HCT116 (cell line): ENCODE results near the gene IGFALS. TPM values are rescaled to one million over a fixed set of nuclear protein-coding genes. Genes with fewer than 3 reads are reported as not detected.

ENCODE experiments used
- ATAC-seq: fragments of 200-7000 bp; cut with Tn5 transposase; 2 replicates; pipeline ENCODE4 v1.9.1; 2020; ENCODE audit warnings: mild to moderate bottlenecking, moderate library complexity
- BruUV-seq: library from RNA; stranded (reverse); fragments of 400-500 nt; replicated peaks from 2 replicates; lab custom pipeline; 2021; lab: Mats Ljungman, UMichigan
- CTCF ChIA-PET: fragments of 300-600 bp; sonication (Branson Sonifier 250); formaldehyde crosslinking; loops from one replicate; lab custom pipeline; 2021; ENCODE audit warnings: antibody characterized with exemption; lab: Charles Lee
- POLR2A ChIA-PET: fragments of 300-600, 350-600 bp; sonication (Branson Sonifier 250); formaldehyde crosslinking; loops from one replicate; lab custom pipeline; 2021; ENCODE audit warnings: antibody characterized with exemption; lab: Charles Lee
- RAD21 ChIA-PET, 2 experiments: fragments of 300-600 bp; sonication (Branson Sonifier 250); formaldehyde crosslinking; loops; one replicate each; lab custom pipeline; 2023; ENCODE audit warnings: low total read pairs in 2 of 2; ENCODE audit not compliant: uncharacterized antibody in 2 of 2, unreplicated experiment in 2 of 2, low non-redundant PET in 1 of 2; lab: Charles Lee
- DNase-seq: peaks from one replicate; pipeline ENCODE4 v3.0.0-alpha.2; 2010; ENCODE audit warnings: low read depth, low spot score
- H2AFZ ChIP-seq: fragments of 200-600 bp; shearing (Covaris generic), sonication (generic); 2 replicates; pipeline ENCODE4 v1.6.1; 2017; ENCODE audit warnings: low read depth, mixed run types, mixed read lengths, antibody characterized with exemption, low read length; ENCODE audit not compliant: poor library complexity, severe bottlenecking
- H3K27ac ChIP-seq: 2 replicates; pipeline ENCODE4 v1.5.1; 2012; ENCODE audit warnings: low read depth, low read length
- H3K27me3 ChIP-seq: fragments of 200-600 bp; sonication (generic); 2 replicates; pipeline ENCODE4 v1.6.1; 2016; ENCODE audit warnings: mixed run types, low read length, mixed read lengths; ENCODE audit not compliant: insufficient read depth
- H3K36me3 ChIP-seq, 2 experiments: fragments of 200-500 bp in 1 of 2; fragments of 200-600 bp in 1 of 2; sonication (Bioruptor generic) in 1 of 2; sonication (generic) in 1 of 2; 2 replicates each; pipeline versions ENCODE4 v1.5.1 to v1.6.1; 2014 to 2016; ENCODE audit warnings: low read length in 2 of 2, inconsistent platforms in 1 of 2, mixed read lengths in 1 of 2, mixed run types in 1 of 2; ENCODE audit not compliant: insufficient read depth in 2 of 2, control insufficient read depth in 1 of 2
- H3K4me1 ChIP-seq, 2 experiments: fragments of 200-600 bp in 1 of 2; sonication (generic) in 1 of 2; 2 replicates each; pipeline versions ENCODE4 v1.5.1 to v1.6.1; 2012 to 2017; ENCODE audit warnings: low read length in 2 of 2, inconsistent platforms in 1 of 2, mild to moderate bottlenecking in 1 of 2, mixed read lengths in 1 of 2, mixed run types in 1 of 2, moderate library complexity in 1 of 2; ENCODE audit not compliant: insufficient read depth in 2 of 2, control insufficient read depth in 1 of 2
- H3K4me2 ChIP-seq: fragments of 200-600 bp; sonication (generic); 2 replicates; pipeline ENCODE4 v1.6.1; 2017; ENCODE audit warnings: mixed run types, low read length, mixed read lengths
- H3K4me3 ChIP-seq, 2 experiments: fragments of 200-600 bp in 1 of 2; sonication (generic) in 1 of 2; replicated peaks in 1 of 2; 2 replicates each; pipeline ENCODE4 v1.5.1; 2011 to 2016; ENCODE audit warnings: low read length in 2 of 2, control low read depth in 1 of 2, low read depth in 1 of 2, mild to moderate bottlenecking in 1 of 2, mixed read lengths in 1 of 2, mixed run types in 1 of 2
- H3K79me2 ChIP-seq: fragments of 200-600 bp; sonication (generic); 2 replicates; pipeline ENCODE4 v1.6.1; 2017; ENCODE audit warnings: mild to moderate bottlenecking, mixed run types, low read length, moderate library complexity, mixed read lengths; ENCODE audit not compliant: insufficient read depth
- H3K9ac ChIP-seq: fragments of 200-600 bp; sonication (generic); 2 replicates; pipeline ENCODE4 v1.6.1; 2016; ENCODE audit warnings: low read length, mixed read lengths
- H3K9me2 ChIP-seq: fragments of 200-600 bp; sonication (generic), shearing (Covaris generic); 2 replicates; pipeline ENCODE4 v1.6.1; 2017; ENCODE audit warnings: mixed run types, mild to moderate bottlenecking, moderate library complexity; ENCODE audit not compliant: insufficient read depth
- H3K9me3 ChIP-seq, 2 experiments: fragments of 200-500 bp in 1 of 2; fragments of 200-600 bp in 1 of 2; sonication (Bioruptor generic) in 1 of 2; sonication (generic) in 1 of 2; 2 replicates each; pipeline ENCODE4 v1.6.1; 2014 to 2017; ENCODE audit warnings: low read length in 2 of 2, mixed read lengths in 2 of 2, inconsistent platforms in 1 of 2, low read depth in 1 of 2, mild to moderate bottlenecking in 1 of 2, mixed run types in 1 of 2, moderate library complexity in 1 of 2; ENCODE audit not compliant: control insufficient read depth in 1 of 2, insufficient read depth in 1 of 2
- H4K20me1 ChIP-seq: fragments of 200-600 bp; sonication (generic), shearing (Covaris generic); 2 replicates; pipeline ENCODE4 v1.6.1; 2017; ENCODE audit warnings: mixed run types, mild to moderate bottlenecking, moderate library complexity; ENCODE audit not compliant: insufficient read depth
- intact Hi-C: fragments of 100-400 bp; cut with micrococcal nuclease; formaldehyde crosslinking; loops from 2 replicates; pipeline ENCODE4 v1.10.0; 2022
- total RNA-seq: library from RNA; stranded (reverse); gene quantifications from one replicate; pipeline ENCODE4 v1.2.1, GENCODE V29; 2021; ENCODE audit not compliant: unreplicated experiment
- TF ChIP-seq, protein P1 (sequence below): IDR thresholded peaks from 2 replicates; pipeline ENCODE4 v1.6.1; 2012; ENCODE audit warnings: low read depth
- TF ChIP-seq, protein P2 (sequence below), 3 experiments: fragments of 200-600 bp in 1 of 3; sonication (generic) in 1 of 3; IDR thresholded peaks in 2 of 3; conservative IDR thresholded peaks in 1 of 3; 2 replicates each; pipeline ENCODE4 v1.5.1; 2012 to 2017; ENCODE audit warnings: low read depth in 2 of 3, low read length in 2 of 3, antibody characterized with exemption in 1 of 3, borderline replicate concordance in 1 of 3, control low read depth in 1 of 3, mild to moderate bottlenecking in 1 of 3, mixed read lengths in 1 of 3, mixed run types in 1 of 3, moderate library complexity in 1 of 3; ENCODE audit not compliant: insufficient read depth in 1 of 3

Gene IGFALS
- total RNA-seq, 1 experiment from 2014 or later: 0.10 TPM

DNA sequence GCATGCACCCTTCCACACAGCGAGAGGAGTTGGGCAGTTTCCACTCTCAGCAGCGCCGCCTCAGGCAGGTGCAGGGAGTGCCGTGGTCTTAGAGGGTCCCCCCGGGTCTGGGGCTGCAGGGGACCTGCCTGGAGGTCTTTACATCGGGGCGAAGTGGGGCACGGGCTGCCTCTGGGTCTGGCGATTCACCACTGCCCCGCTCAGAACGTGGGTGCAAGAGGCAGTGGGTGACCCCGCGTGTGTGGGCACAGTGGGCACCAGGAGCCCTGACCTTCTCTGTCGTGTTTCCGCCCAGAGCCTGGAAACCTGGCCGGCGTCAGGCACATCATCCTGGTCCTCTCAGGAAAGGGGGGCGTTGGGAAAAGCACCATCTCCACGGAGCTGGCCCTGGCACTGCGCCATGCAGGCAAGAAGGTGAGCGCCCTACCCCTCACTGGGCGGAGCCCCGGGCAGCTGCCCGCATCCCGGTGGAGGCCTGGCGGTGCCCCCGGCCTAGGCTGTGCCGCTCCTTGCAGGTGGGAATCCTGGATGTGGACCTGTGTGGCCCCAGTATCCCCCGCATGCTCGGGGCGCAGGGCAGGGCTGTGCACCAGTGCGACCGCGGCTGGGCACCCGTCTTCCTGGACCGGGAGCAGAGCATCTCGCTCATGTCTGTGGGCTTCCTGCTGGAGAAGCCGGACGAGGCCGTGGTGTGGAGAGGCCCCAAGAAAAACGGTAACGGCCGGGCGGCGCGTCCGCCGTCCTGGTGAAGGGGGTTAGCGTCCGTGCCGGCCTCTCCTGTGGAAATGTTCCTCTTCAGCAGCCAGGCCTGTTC is 7.1 kb downstream of the IGFALS start:
- H3K4me1 ChIP-seq: peaks cover 0 to 10% of the 10 kb centered on the region in 2 experiments; a peak in 2 of 4 replicates
- ChIA-PET RAD21 (no interaction called here), CTCF (no interaction called here), POLR2A (no interaction called here)
- TF ChIP-seq, protein P1, sequence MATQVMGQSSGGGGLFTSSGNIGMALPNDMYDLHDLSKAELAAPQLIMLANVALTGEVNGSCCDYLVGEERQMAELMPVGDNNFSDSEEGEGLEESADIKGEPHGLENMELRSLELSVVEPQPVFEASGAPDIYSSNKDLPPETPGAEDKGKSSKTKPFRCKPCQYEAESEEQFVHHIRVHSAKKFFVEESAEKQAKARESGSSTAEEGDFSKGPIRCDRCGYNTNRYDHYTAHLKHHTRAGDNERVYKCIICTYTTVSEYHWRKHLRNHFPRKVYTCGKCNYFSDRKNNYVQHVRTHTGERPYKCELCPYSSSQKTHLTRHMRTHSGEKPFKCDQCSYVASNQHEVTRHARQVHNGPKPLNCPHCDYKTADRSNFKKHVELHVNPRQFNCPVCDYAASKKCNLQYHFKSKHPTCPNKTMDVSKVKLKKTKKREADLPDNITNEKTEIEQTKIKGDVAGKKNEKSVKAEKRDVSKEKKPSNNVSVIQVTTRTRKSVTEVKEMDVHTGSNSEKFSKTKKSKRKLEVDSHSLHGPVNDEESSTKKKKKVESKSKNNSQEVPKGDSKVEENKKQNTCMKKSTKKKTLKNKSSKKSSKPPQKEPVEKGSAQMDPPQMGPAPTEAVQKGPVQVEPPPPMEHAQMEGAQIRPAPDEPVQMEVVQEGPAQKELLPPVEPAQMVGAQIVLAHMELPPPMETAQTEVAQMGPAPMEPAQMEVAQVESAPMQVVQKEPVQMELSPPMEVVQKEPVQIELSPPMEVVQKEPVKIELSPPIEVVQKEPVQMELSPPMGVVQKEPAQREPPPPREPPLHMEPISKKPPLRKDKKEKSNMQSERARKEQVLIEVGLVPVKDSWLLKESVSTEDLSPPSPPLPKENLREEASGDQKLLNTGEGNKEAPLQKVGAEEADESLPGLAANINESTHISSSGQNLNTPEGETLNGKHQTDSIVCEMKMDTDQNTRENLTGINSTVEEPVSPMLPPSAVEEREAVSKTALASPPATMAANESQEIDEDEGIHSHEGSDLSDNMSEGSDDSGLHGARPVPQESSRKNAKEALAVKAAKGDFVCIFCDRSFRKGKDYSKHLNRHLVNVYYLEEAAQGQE: no peak
- TF ChIP-seq, protein P2, sequence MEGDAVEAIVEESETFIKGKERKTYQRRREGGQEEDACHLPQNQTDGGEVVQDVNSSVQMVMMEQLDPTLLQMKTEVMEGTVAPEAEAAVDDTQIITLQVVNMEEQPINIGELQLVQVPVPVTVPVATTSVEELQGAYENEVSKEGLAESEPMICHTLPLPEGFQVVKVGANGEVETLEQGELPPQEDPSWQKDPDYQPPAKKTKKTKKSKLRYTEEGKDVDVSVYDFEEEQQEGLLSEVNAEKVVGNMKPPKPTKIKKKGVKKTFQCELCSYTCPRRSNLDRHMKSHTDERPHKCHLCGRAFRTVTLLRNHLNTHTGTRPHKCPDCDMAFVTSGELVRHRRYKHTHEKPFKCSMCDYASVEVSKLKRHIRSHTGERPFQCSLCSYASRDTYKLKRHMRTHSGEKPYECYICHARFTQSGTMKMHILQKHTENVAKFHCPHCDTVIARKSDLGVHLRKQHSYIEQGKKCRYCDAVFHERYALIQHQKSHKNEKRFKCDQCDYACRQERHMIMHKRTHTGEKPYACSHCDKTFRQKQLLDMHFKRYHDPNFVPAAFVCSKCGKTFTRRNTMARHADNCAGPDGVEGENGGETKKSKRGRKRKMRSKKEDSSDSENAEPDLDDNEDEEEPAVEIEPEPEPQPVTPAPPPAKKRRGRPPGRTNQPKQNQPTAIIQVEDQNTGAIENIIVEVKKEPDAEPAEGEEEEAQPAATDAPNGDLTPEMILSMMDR (IDR thresholded peaks at IDR 0.05 in 2 of 3, conservative IDR thresholded peaks at IDR 0.05 in 1 of 3; ENCODE audit: borderline replicate concordance in 1 of 3, insufficient read depth in 1 of 3, low read depth in 2 of 3, low read length in 2 of 3): 0 out of 6 replicates have a peak, but pooled peaks of 1 of the 3 experiments have one; percentile 21
- H3K9ac ChIP-seq: no peak overlapping the region
- DNase-seq: no peak
- H3K9me2 ChIP-seq: no peaks in the 10 kb centered on the region
- BruUV-seq: no TSS peak
- peaks cover 48% of the 10 kb centered on the region for H3K79me2 ChIP-seq
- H3K36me3 ChIP-seq: peaks cover 0 to 5% of the 10 kb centered on the region in 2 experiments; a peak in 2 of 4 replicates
- H3K27ac ChIP-seq: no peak overlapping the region
- H4K20me1 ChIP-seq: no peaks in the 10 kb centered on the region
- intact Hi-C loops: no loop called here
- no peaks in the 10 kb centered on the region for H3K9me3 ChIP-seq
- no peaks in the 10 kb centered on the region for H3K27me3 ChIP-seq
- H3K4me3 ChIP-seq: no peak overlapping the region
- ATAC-seq: no peak
- no peak overlapping the region for H3K4me2 ChIP-seq
- H2AFZ ChIP-seq: no peak overlapping the region
